HG03066 (cell line): ENCODE data around the gene EVC2.

Source experiments
- ATAC-seq: cut with Tn5 transposase; IDR thresholded peaks from one replicate; pipeline ENCODE4 v1.9.1; 2021; ENCODE audit warnings: low read depth; ENCODE audit not compliant: unreplicated experiment

EVC2 gene

GRCh38 chr4:5526080-5526846, 182.1 kb downstream of the EVC2 start:
- ATAC-seq: no peak

DNA sequence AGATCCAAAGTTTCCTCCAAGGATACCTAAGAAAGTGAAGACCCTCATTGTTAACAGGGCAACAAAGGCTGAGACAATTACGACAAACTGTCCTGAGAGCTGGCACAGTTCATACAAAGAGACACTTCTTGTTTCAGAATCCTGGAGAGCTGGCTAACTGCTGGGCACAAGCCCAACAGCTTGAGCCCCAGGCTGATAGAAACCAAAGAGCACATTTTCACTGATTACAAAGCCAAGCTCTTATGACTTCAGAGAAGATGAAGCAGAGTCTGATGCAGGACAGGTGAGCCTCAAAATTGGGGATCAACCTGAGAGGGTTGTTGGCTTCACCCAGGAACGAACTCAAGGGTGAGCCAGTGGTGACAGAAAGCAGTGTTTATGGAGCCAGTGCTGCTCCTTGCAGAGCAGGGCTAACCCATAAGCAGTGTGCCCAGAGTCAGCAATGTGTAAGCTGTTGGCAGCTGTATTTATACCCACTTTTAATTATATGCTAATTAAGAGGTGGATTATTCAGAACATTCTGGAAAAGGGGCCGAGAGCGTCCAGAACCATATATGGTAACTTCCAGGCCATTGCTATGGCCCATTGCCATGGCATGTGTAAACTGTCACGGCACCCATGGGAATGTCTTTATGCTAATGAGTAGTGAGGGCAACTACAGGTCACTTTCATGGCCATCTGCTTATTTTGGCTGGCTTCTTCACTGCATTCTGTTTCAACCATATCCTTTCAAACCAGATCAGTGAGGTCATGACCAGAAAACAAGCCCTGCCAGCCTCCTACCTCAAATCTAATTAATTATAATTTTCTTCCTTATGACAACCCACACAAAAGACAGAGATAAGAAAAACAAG, 183.7 kb downstream of the EVC2 start:
- no peak for ATAC-seq

DNA sequence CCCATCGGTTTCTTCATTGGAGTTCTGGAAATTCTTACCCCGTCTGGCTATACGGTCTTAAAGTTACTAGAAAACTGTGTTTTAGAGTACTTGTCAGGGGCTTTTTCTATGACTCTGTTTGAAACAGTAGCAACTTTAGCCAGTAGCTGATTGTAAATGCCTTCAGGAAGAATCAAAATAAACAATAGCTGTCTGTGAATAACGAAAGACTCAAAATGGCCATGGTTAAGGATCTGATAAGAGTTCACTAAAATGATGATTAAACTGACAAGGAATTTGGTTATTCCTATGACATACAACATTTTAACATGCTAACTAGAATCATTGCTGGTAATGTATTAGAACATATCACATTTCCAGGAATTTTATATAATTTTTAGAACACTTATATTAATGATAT, 191.0 kb downstream of the EVC2 start:
- ATAC-seq: no peak

- ATAC-seq: no peak
Observed at GRCh38 chr4:5515646-5516045, 192.7 kb downstream of the EVC2 start.
